Epithelial cell of prostate (primary cell): ENCODE results near the gene TBCB.
"Not testable (repeated sequence)": the region's sequence is repeated elsewhere in the genome, so short reads cannot be mapped to it uniquely, and the experiment has no call there.

Experiments used
- DNase-seq: peaks from one replicate; pipeline ENCODE4 v3.0.0-alpha.2; 2011; ENCODE audit warnings: low read depth, low spot score
- H3K27ac ChIP-seq: fragments of 450-650 bp; 2 replicates; pipeline ENCODE4 v1.5.1; 2017; ENCODE audit warnings: mild to moderate bottlenecking

TBCB gene

DNA sequence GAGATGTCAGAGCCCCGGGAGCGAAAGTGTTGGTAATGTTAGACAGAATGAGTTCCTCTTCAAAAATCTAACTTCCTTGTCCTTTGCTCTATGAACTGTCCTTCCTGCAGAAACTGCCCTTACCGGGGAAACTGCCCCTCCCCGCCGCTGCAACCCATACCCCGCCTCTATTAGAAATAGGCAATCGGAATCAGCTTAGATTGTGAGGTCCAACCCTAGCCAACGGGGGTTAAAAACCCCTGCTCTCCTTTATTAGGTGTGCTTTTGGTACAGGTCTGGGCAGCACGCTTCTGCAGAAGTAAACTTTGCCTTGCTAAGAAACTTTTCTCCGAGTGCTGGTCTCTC is 13.1 kb downstream of the TBCB start:
- no peak for DNase-seq
- H3K27ac ChIP-seq = peak overlapping the region; percentile 97

DNA sequence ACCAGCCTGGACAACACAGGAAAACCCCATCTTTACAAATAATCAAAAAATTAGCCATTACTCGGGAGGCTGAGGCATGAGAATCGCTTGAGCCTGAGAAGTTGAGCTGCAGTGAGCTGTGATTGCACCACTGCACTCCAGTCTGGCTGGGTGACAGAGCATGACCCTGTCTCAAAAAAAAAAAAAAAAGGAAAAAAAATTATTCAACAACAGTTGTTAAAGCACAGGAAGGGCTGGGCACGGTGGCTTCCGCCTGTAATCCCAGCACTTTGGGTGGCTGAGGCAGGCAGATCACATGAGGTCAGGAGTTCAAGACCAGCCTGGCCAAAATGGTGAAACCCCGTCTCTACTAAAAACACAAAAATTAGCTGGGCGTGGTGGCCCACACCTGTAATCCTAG is 16.0 kb downstream of the TBCB start:
- peak overlapping the region; percentile 79 for H3K27ac ChIP-seq
- not testable (repeated sequence) for DNase-seq

DNA sequence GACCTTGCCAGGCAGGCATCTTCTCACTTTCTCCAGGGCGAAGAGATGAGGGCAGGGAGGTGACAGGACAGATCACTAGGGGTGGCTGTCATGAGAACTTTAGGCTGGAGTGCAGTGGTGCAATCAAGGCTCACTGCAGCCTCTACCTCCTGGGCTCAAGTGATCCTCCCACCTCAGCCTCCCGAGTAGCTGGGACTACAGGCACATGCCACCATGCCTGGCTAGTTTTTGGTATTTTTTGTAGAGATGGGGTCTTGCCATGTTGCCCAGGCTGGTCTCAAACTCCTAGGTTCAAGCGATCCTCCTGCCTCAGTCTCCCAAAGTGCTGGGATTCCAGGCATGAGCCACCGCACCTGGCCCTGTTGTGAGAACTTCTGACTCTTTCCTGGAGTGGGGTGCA is 19.6 kb downstream of the TBCB start:
- H3K27ac ChIP-seq = peak overlapping the region; percentile 99
- DNase-seq = not testable (repeated sequence)

DNA sequence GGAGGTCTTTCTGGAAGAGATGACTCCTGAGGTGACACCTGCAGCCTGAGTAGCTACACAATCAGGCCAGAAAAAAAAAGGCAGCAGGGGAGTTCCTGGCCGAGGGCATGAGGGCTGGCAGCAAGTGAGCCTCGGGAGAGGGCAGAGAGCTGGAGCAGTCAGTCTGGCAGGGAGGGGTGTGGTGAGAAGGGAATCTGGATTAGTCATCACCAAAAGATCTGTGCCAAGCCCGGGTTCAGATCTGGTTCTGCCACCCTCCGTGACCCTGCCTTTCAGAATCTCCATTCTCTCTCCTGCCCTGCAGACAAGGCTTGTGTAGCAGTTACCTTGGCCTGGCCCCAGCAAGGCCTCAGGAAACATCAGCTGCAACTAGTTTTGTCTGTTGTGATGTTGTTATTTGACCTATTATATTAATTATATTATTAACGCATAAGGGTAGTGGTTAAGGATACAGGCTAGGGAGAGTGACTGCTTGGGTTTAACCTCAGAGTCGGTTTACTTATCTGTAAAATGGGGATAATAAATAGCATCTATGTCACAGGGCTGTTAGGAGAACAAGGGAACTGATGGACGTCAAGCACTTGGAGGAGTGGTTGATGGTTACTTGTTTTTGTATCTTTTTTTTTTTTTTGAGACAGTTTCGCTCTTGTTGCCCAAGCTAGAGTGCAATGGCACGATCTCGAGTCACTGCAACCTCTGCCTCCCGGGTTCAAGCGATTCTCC is 21.9 kb downstream of the TBCB start:
- peak overlapping the region; percentile 99 for H3K27ac ChIP-seq
- peak; percentile 97 for DNase-seq

DNA sequence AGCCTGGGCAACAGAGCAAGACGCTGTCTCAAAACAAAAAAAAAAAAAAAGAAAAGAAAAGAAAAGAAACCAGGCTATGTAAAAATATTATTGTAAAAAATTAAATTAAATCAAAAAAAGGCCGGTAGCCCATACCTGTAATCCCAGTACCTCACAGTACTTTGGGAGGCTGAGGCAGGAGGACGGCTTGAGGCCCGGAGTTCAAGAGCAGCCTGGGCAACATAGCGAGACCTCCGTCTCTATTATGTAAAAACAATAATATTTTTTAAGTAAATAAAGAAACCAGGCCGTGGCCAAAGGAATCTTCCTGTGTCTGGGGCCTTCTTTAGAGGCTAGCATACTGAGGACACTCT is 23.8 kb downstream of the TBCB start:
- H3K27ac ChIP-seq = peak overlapping the region; percentile 99
- DNase-seq = no peak

DNA sequence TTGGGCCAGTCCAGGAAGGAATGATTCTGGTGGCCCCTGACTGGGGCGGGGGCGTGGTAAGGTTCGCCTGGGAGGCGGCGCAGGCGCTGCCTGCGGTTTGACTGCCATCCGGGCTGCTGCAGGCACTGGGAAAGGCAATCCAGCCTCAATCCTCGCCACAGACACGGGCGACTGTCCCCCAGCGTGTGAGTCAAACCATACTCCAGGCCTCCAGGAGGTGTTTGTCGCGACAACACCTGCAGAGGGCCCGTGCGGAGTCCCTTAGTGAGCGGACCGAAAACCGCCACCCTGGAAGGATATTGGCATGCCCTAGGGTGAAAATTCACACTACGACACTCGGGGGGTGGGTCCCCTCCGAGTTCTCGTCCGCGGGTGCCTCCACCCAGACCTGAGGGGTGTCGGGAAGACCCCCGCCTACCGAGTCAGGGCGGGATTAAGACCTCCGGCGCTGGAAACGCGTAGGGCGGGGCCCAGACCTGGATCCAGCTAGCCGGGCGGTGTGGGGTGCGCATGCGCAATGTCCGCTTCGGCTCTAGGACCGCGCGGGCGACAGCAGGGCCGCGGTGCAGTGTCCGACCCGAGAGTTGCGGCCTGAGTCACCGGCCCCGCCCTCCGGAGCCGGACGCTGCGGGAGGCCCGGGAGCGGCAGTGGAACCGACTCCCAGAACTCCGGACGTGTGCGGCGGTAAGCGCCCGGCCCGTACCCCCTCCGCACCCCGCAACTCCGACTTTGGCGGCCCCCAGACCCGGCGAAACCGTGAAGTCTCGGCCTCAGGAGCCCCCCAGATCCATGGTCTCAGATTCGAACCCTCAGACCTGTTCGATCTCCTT is 24.4 kb downstream of the TBCB start, which contains the start of gene CAPNS1:
Gene CAPNS1, plus strand, starts transcription at position 594 of the 831 bp plus-strand sequence. CDS start 946 bp downstream, outside the sequence.
- H3K27ac ChIP-seq = peak within 1 kb of the TSS; percentile 99
- DNase-seq = no peak

DNA sequence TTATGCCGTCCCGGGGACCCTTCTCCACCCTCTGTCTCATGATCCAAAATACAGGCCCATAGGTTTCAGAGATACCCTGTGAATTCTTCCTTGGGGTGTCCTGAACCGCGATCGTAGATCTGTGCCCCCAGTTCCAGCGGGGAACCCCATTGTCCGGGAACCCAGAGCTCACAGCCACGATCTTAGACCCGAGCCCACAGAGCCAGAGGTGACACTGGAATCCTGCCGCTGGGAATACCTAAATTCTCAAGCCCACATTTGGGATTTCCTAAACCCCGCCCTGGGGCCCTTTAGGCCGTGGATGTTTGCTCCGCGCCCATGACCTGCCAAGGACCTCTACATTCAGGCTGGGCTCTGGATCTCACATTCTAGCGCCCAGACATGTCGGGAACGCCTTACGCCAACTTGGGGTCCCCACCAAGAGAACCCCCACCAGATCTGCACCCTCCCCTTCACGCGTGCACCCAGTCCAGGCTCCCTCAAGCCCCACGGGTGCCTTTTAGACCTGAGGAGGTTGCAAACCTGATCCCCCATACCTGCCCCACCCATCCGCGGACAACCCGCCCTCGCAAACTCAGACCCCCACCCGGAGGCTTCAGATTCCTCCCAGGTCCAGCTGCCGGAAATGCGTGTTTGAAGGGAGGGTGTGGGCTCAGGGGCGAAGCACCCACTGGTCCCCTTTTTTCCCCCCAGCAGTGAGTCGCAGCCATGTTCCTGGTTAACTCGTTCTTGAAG is 25.2 kb downstream of the TBCB start:
- DNase-seq = no peak

DNA sequence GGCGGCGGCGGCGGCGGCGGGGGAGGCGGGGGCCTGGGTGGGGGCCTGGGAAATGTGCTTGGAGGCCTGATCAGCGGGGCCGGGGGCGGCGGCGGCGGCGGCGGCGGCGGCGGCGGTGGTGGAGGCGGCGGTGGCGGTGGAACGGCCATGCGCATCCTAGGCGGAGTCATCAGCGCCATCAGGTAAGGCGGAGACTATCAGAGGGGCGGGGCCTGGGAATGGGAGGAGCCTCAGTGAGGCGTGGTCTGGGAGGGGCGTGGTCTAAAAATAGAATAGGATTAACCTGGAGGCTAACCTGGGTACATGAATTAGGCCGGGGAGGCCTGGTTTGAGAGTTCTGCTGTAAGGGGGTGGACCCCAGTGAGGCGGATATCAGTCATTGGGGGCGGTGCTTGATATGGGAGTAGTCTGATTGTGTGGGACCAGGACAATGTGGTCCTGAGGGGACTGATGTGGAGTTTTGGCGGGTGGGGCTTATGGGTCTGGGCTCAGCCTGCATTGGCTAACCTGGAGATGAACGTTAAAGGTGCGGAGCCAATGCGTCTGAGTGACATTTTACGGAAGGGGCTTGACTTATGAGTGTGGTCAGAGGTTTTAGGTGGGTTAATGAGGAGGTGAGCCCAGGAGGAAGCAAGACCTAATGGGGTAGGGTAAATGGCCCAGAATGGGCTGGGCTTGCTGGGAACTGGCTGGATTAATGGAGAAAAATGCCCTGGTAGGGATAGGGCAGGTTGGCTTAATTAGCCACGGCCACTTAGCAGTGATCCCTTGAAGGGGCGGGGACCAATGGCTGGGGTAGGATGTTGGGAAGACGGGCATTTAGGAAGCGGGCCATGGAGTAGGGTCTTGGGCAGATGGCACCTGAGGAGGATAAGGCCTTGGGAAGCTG is 26.0 kb downstream of the TBCB start:
- no peak for DNase-seq
- peak overlapping the region; percentile 99 for H3K27ac ChIP-seq

More for the DNA sequence above, 25.2 kb downstream of the TBCB start:
- peak overlapping the region; percentile 99 for H3K27ac ChIP-seq

DNA sequence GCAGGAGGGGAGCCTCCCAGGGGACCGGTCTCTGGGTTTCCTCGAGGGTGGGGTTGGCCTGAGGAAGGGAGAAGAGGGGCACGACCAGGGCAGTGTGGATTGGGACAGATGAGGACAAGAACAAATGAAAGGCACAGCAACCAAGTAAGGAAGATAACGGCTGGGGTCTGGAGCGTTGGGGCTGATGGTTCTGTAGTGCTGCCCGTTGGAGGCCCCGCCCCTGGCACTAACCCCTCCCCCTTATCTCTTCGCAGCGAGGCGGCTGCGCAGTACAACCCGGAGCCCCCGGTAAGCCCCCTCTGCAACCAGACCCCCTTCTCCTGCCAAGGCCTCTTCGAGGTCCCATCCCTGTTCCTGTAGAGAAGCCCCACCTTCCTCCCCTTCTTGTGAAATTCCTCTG is 26.8 kb downstream of the TBCB start:
- H3K27ac ChIP-seq = peak overlapping the region; percentile 99
- DNase-seq = no peak

DNA sequence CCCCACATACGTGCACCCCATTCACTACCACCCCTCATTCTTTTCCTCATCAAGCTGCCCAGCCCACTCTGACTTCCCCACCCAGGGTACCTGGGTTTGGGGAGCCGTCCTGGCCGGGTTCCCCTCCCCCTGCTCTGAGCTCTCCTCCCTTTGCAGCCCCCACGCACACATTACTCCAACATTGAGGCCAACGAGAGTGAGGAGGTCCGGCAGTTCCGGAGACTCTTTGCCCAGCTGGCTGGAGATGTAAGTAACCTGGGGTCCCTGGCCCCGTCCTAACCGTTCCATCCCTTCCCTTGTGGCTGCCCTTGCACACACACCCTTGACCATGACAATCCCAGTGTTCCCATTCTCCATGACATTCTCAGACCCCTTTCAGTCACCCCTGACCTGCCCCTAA is 27.2 kb downstream of the TBCB start:
- no peak overlapping the region for H3K27ac ChIP-seq
- no peak for DNase-seq

DNA sequence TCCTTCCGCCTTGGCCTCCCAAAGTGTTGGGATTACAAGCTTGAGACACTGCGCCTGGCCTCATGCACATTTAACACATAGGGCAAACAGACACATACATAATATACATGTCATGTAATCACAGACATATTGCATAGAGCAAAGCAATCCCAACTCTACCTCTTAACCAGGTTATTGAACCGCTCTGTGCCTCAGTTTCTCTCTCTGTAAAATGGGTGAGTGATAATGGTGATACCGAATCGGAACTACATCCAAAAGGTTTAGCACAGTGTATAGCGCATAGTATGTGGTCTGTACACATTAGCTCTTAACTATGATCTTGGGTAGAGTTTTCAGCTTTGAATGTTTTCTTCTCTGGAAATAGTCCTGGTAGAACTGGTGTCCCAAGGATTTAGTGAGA is 29.4 kb downstream of the TBCB start:
- DNase-seq = no peak
- H3K27ac ChIP-seq = no peak overlapping the region

DNA sequence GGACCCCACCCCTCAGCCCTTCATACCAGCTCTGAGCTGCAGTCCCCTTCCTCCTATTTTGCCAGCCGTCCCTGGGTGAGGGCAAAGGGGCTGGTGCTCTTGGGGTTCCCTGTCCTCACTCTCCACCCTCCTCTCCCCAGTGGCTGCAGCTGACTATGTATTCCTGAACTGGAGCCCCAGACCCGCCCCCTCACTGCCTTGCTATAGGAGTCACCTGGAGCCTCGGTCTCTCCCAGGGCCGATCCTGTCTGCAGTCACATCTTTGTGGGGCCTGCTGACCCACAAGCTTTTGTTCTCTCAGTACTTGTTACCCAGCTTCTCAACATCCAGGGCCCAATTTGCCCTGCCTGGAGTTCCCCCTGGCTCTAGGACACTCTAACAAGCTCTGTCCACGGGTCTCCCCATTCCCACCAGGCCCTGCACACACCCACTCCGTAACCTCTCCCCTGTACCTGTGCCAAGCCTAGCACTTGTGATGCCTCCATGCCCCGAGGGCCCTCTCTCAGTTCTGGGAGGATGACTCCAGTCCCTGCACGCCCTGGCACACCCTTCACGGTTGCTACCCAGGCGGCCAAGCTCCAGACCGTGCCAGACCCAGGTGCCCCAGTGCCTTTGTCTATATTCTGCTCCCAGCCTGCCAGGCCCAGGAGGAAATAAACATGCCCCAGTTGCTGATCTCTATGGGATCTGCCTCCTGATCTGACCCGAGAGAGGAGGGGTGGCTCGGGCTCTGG is 34.6 kb downstream of the TBCB start:
- peak overlapping the region; percentile 70 for H3K27ac ChIP-seq
- peak; percentile 78 for DNase-seq

DNA sequence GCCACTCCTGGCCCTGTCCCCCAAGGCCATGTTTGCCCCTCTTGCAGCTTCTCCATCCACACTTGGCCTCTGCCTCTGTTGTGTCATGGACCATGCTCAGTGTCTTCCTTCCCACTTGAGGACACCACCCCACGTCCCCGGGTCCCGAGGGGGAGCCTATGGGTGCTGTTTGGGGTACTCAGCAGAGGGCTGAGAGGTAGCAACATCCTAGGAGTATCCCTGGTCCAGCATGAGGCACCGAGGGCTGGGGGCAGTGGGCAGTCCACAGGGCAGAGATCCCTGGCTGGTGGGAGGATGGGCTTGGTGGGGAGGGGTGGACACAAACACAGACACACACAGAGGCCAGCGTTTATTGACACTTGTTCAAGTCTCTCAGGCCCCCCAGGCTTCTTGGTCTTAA is 35.3 kb downstream of the TBCB start:
- H3K27ac ChIP-seq = peak overlapping the region; percentile 70
- no peak for DNase-seq

DNA sequence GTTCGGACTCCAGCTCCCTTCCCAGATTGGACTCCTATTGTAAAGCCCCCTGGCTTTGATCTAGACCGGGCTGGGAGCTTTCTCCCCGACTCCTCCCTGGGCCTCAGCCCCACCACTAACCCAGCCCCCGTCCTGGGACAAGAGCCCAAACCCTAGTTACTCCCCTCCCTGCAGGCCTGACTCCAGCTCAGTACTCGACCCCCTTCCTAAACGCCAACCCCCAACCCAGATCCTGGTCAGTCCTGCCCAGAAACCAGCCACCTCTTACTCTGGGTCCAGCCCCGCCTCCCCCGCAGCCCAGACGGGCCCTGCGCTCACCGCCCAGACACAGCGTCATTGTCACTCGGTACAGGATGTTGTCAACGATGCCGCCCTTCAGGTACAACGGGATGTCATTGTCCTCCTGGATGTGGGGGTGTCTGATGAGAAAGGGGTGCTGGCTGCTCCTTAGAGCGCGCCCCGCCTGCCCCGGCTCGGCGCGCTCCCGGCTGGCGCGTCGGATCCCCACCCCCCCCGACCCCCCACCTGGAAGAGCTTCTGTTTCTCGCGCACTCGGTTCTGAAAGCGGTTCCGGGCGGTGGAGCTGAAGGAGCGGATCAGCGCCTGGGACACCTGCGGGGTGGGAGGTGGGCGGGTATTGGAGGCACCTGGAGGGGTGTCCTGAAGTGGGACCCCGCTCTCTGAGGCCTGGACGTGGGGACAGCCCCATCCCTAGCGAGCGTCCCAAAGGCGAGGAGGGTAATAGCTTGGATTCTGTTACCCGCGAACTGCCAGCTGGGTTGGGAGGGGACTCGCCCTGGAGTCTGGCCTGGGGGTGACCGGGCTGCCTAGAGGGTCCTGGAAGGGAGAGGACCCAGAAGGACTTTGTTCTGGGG is 36.1 kb downstream of the TBCB start:
- DNase-seq = no peak
- no peak overlapping the region for H3K27ac ChIP-seq

DNA sequence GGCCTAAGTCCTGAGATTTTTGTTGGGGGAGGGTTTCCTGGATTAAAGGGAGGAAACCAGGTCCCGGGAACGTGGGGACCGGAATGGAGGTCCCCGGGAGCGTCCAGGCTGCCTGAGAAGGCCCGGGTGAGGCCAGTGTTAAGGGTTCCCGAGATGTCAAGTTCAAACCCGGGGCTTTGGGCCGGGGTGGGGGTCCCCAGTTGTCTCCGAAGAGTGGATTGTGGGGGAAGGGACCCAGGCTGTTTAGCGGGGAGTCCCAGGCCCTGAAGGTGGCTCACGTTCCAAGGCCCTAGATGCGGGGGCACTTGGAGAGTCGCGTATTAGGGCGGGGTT is 36.7 kb downstream of the TBCB start:
- H3K27ac ChIP-seq = no peak overlapping the region
- no peak for DNase-seq

DNA sequence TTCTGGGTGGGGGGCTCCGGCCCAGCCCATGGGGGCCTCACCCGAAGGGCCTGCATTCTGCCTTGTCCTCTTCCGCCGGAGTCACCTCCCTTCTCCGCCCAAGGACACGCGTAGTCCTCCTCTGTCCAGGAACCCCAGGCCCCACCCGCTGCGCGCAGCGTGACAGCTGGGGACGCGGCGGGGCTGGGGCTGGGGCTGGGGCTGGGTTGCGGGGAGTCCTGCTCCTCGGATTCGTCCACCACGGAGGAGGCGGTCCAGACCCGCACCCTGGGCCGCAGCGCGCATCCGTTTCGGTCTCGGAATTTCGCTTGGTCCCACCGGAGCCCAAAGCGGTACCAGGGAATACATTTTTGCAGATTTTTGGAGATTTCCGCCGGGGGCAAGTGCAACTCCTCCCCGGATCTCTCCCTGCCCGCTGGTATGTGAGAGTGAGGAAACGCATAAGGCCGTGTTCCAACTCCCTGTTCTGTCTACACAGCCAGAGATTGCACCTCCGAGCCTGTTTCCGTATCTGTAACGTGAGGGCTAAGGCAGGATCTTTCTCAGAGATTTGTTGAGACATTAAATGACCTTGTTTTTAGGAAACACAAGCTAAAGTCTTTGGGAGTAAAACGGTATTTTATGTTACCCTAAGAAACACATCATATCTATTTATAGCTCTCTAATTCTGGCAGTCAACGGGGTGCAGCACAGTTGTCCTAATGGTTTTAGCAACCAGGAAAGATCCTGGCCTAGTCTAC is 37.3 kb downstream of the TBCB start, which contains the start of gene COX7A1:
Gene COX7A1, minus strand, starts transcription at position 96 of the 740 bp plus-strand sequence. Its CDS starts 40 bp downstream, at position 56.
- no peak within 1 kb of the TSS for H3K27ac ChIP-seq
- no peak for DNase-seq

DNA sequence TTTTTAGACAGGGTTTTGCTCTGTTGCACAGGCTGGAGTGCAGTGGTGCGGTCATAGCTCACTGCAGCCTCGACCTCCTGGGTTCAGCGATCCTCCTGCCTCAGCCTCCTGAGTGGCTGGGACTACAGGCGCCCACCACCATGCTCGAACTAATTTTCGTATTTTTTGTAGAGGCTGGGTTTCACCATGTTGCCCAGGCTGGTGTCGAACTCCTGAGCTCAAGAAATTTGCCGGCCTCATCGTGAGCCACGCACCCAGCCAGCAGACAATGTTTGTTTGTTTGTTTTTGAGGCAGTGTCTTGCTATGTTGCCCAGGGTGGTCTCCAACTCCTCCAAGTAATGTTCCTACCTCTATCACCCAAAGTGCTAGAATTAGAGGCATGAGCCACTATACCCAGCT is 37.9 kb downstream of the TBCB start:
- DNase-seq = no peak
- H3K27ac ChIP-seq = no peak overlapping the region
